Stomach (tissue), 9 donors: ENCODE data around the gene IFI30. TPM values are rescaled to one million over a fixed set of nuclear protein-coding genes. Genes with fewer than 3 reads are reported as not detected.
A peak's percentile ranks its signal among the peaks of the same experiment; 100 is the strongest.

ENCODE experiments used
- DNase-seq, 2 donors: peaks; one replicate each; pipeline versions ENCODE4 v3.0.0 to v3.0.0-alpha.2; 2013 to 2019
- H3K27ac ChIP-seq, 5 donors: fragments of 200-600 bp in 4 of 5; sonication (generic) in 4 of 5; one replicate each; pipeline ENCODE4 v1.5.1; 2013 to 2019; ENCODE audit warnings: mild to moderate bottlenecking in 1 of 5, moderate library complexity in 1 of 5
- H3K27me3 ChIP-seq, 3 donors: fragments of 200-600 bp; sonication (generic); one replicate each; pipeline ENCODE4 v1.5.1; 2017 to 2019; ENCODE audit warnings: mixed run types in 1 of 3
- H3K36me3 ChIP-seq, 4 donors: fragments of 200-600 bp; sonication (generic); 1 replicate in 3 of 4; 2 replicates in 1 of 4; pipeline ENCODE4 v1.5.1; 2016 to 2019
- H3K4me1 ChIP-seq, 4 donors: fragments of 200-600 bp; sonication (generic); one replicate each; pipeline ENCODE4 v1.5.1; 2016 to 2019
- H3K4me3 ChIP-seq, 4 donors: fragments of 200-600 bp; sonication (generic) in 3 of 4; one replicate each; pipeline ENCODE4 v1.5.1; 2016 to 2019; ENCODE audit warnings: mild to moderate bottlenecking in 1 of 4
- H3K9me3 ChIP-seq, 4 donors: fragments of 200-600 bp; sonication (generic); one replicate each; pipeline ENCODE4 v1.5.1; 2016 to 2019
- CTCF ChIP-seq, 7 experiments: fragments of 450-650 bp in 4 of 7; fragments of 200-600 bp in 3 of 7; sonication (generic) in 3 of 7; IDR thresholded peaks; one replicate each; pipeline ENCODE4 v1.5.1; 2016 to 2019; ENCODE audit warnings: antibody characterized with exemption in 7 of 7, control low read depth in 2 of 7, mild to moderate bottlenecking in 1 of 7
- EP300 ChIP-seq: sonication (generic); formaldehyde crosslinking; IDR thresholded peaks from one replicate; pipeline ENCODE4 v1.6.1; 2017; ENCODE audit warnings: antibody characterized with exemption
- POLR2A ChIP-seq, 4 donors: fragments of 450-650 bp; IDR thresholded peaks; one replicate each; pipeline ENCODE4 v1.6.1; 2016; ENCODE audit warnings: antibody characterized with exemption in 4 of 4, control low read depth in 2 of 4, mild to moderate bottlenecking in 1 of 4, moderate library complexity in 1 of 4
- POLR2AphosphoS5 ChIP-seq, 3 donors: sonication (generic); formaldehyde crosslinking; IDR thresholded peaks; one replicate each; pipeline ENCODE4 v1.6.1; 2016; ENCODE audit warnings: antibody characterized with exemption in 3 of 3
- WGBS, 5 donors: extraction: QIAGEN DNeasy Blood & Tissue Kit in 3 of 5; methylation state at CpG; one replicate each; pipeline versions ENCODE4 v1.1.5 to v1.1.7; 2013 to 2018; 5-methylcytosine and 5-hydroxymethylcytosine counted together
- intact Hi-C: fragments of 100-400 bp; cut with DNase I; formaldehyde crosslinking; loops from one replicate; pipeline ENCODE4 v1.15.1; 2023; ENCODE audit warnings: low total_unique reads
- polyA plus RNA-seq, 3 donors: library from polyadenylated mRNA; stranded (reverse); fragments of 200-250 nt; gene quantifications; one replicate each; pipeline ENCODE4 v1.2.3, GENCODE V29; 2013
- total RNA-seq, 5 donors: library from RNA; depleted of rRNA; stranded (reverse); fragments of >200 nt; gene quantifications; one replicate each; pipeline versions ENCODE4 v1.1.0 to v1.2.3, GENCODE V29; 2014 to 2016
- donor health status: healthy with polysubstance abuse.
- donor health status: Bipolar disorder and iron deficiency.
- donor health status: healthy.

Gene IFI30
- total and polyA plus RNA-seq, 8 donors: 37.3 to 199 (median 53.2) TPM; not detected in 1

DNA sequence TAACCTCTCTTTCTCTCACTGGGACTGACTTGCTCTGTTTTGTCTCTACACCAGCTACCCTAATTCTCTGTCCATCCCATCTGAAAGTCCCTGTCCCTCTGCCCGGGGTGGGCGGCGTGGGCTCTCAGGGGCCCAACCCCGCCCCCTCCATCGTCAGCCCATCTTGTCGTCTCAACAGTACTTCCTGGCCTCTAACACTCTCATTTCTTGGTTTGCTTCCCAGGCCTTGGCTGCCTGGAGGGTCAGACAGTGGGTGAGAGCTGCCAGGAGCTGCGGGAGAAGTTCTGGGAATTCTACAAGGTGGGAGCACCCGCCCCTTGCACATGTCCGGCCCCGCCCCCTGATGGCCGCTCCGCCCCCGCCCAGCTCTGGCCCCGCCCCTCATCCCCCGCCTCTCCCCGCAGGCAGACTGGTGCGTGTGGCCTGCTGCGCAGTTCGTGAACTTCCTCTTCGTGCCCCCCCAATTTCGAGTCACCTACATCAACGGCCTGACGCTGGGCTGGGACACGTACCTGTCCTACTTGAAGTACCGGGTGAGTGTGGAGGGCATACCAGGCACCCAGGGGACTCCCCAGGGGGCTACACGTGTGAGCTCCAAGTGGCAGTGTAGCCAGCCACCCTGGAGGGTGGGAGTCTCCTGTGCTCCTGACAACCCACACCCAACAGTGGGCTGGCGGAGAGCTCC is 21.1 kb downstream of the IFI30 start:
- Histone ChIP-seq H3K4me1 (peaks cover 18 to 34% (median 28%) of the 10 kb centered on the region in 4 donors), H3K9me3 (no peaks in the 10 kb centered on the region), H3K27me3 (no peaks in the 10 kb centered on the region), H3K36me3 (peaks cover 7 to 42% (median 39%) of the 10 kb centered on the region in 4 donors), H3K27ac (peak overlapping the region in 4 of 5 donors; percentile 54 to 98 (median 97)), H3K4me3 (peak overlapping the region in 3 of 4 donors; percentile 23 to 72 (median 65))
- WGBS, 5 donors: 25 to 45% (median 32%) methylated on average over 16 to 27 of the region's 27 CpGs
- TF ChIP-seq CTCF (IDR thresholded peaks at IDR 0.05) (no peak), EP300 (no peak), POLR2AphosphoS5 (IDR thresholded peaks at IDR 0.05) (no peak), POLR2A (IDR thresholded peaks at IDR 0.05) (no peak)
- peak in 1 of 2 donors; percentile 65 for DNase-seq
- intact Hi-C loops: no loop called here

- TF ChIP-seq POLR2A (IDR thresholded peaks at IDR 0.05) (no peak), CTCF (IDR thresholded peaks at IDR 0.05) (no peak), EP300 (no peak), POLR2AphosphoS5 (IDR thresholded peaks at IDR 0.05) (no peak)
- H3K36me3 ChIP-seq: peaks cover 7 to 55% (median 45%) of the 10 kb centered on the region in 4 donors
- peaks cover 17 to 33% (median 28%) of the 10 kb centered on the region in 4 donors for H3K4me1 ChIP-seq
- WGBS, 5 donors: 82 to 91% (median 88%) methylated on average over 7 of the region's 7 CpGs
- no peak overlapping the region for H3K4me3 ChIP-seq
- H3K9me3 ChIP-seq: no peaks in the 10 kb centered on the region
- no peak for DNase-seq
- intact Hi-C loops: no loop called here
- H3K27ac ChIP-seq: peak overlapping the region in 1 of 5 donors; percentile 98
- no peaks in the 10 kb centered on the region for H3K27me3 ChIP-seq
Observed at GRCh38 chr19:18196511-18196845, 22.9 kb downstream of the IFI30 start.

DNA sequence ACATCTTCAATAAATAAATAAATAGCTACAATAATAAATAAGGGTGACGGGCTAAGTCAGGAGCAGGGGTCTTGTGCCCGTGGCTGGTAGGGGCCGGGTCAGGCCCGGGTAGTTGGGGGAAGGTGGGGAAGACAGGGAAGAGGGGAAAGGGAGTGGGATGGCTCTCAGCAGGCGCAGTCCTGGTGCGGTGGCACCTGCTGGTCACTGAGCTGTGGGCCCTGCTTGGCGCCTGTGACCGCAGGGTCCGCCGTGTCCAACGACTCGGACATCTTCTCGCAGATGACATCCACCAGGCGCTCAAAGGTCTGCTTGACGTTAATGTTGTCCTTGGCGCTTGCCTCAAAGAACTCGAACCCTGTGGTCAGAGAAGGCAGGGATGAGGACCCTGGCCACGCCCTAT is 23.7 kb downstream of the IFI30 start:
- Histone ChIP-seq H3K27ac (no peak overlapping the region), H3K36me3 (peaks cover 7 to 63% (median 45%) of the 10 kb centered on the region in 4 donors), H3K4me1 (peaks cover 10 to 27% (median 21%) of the 10 kb centered on the region in 4 donors), H3K4me3 (no peak overlapping the region), H3K9me3 (no peaks in the 10 kb centered on the region), H3K27me3 (no peaks in the 10 kb centered on the region)
- TF ChIP-seq POLR2AphosphoS5 (IDR thresholded peaks at IDR 0.05): no peak
- TF ChIP-seq CTCF (IDR thresholded peaks at IDR 0.05): no peak
- no peak for TF ChIP-seq POLR2A (IDR thresholded peaks at IDR 0.05)
- no peak for TF ChIP-seq EP300
- DNase-seq: no peak
- 86 to 96% (median 92%) methylated on average over 12 to 18 of the region's 18 CpGs for WGBS, 5 donors
- intact Hi-C loops: no loop called here

DNA sequence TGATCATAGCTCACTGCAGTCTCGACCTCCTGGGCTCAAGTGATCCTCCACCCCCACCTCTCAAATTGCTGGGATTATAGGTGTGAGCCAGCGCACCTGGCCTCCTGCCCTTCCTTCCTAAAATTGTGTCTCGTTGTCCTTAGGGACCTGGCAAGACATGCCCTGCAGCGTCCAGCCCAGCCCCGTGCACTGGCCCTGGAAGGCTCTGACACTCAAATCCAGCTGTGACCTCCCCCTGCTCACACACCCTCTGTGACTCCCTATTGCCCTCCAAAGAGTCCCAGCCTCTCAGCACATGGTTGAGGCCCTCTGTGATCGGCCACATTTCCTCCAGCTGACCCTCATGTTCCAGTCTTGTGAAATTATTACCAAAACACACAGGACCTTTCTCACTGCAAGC is 24.3 kb downstream of the IFI30 start:
- no peak overlapping the region for H3K4me3 ChIP-seq
- peaks cover 7 to 63% (median 45%) of the 10 kb centered on the region in 4 donors for H3K36me3 ChIP-seq
- H3K9me3 ChIP-seq: no peaks in the 10 kb centered on the region
- H3K27me3 ChIP-seq: no peaks in the 10 kb centered on the region
- peak overlapping the region in 1 of 5 donors; percentile 13 for H3K27ac ChIP-seq
- no peak for TF ChIP-seq POLR2AphosphoS5 (IDR thresholded peaks at IDR 0.05)
- DNase-seq: peak in 1 of 2 donors; percentile 3
- intact Hi-C loops: no loop called here
- H3K4me1 ChIP-seq: peaks cover 12 to 32% (median 25%) of the 10 kb centered on the region in 4 donors
- WGBS, 5 donors: 56 to 82% (median 75%) methylated on average over 6 of the region's 6 CpGs

DNA sequence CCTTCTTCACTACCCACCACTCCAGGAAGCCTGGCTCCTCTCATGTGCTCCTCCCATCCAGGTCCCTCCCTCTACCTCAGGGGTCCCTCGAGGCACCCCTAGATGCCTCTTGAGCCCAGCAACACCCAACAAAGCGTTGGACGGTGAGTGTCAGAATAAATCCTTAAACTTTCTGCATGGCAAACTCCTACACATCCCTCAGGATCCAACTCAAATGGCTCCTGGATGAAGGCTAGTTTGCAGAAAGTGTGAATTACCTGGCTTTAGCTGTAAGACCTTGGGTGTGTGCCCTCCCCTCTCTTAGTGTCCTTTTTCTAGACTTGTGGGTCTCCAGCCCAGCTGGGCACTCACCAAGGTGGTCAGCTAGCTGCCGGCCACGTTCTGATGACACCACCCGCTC is 24.8 kb downstream of the IFI30 start:
- peak overlapping the region in 1 of 5 donors; percentile 13 for H3K27ac ChIP-seq
- 89 to 94% (median 94%) methylated on average over 6 of the region's 6 CpGs for WGBS, 5 donors
- no peak for DNase-seq
- H3K4me1 ChIP-seq: peaks cover 16 to 37% (median 26%) of the 10 kb centered on the region in 4 donors
- TF ChIP-seq CTCF (IDR thresholded peaks at IDR 0.05) (no peak), EP300 (no peak)
- no peaks in the 10 kb centered on the region for H3K27me3 ChIP-seq
- H3K36me3 ChIP-seq: peaks cover 7 to 63% (median 45%) of the 10 kb centered on the region in 4 donors
- H3K9me3 ChIP-seq: no peaks in the 10 kb centered on the region
- no peak overlapping the region for H3K4me3 ChIP-seq
- intact Hi-C loops: no loop called here
